Fibroblast of lung (primary cell): ENCODE data around the gene LMO4.

ENCODE experiments used
- CTCF ChIP-seq, 2 donors: IDR thresholded peaks in 1 of 2; conservative IDR thresholded peaks in 1 of 2; 1 replicate in 1 of 2; 2 replicates in 1 of 2; pipeline ENCODE4 v1.5.1; 2011 to 2012; ENCODE audit warnings: low read length in 2 of 2, control low read depth in 1 of 2, inconsistent platforms in 1 of 2, low read depth in 1 of 2, mild to moderate bottlenecking in 1 of 2
- EZH2 ChIP-seq: IDR thresholded peaks from 2 replicates; pipeline ENCODE4 v1.5.1; 2012; ENCODE audit warnings: low read length, control low read depth, mild to moderate bottlenecking; ENCODE audit errors: missing control alignments

- TF ChIP-seq CTCF (conservative IDR thresholded peaks at IDR 0.05 in 1 of 2, IDR thresholded peaks at IDR 0.05 in 1 of 2; ENCODE audit: low read depth in 1 of 2, low read length in 2 of 2), result no peak
- TF ChIP-seq EZH2, result no peak
Observed at GRCh38 chr1:87318806-87319205, 9.9 kb upstream of the LMO4 start.
